ENCODE data around the gene COMT. TPM values are rescaled to one million over a fixed set of nuclear protein-coding genes. Genes with fewer than 3 reads are reported as not detected.

The COMT gene
- total RNA-seq, 6 experiments from 2014 or later: 215 to 306 (median 234) TPM

DNA sequence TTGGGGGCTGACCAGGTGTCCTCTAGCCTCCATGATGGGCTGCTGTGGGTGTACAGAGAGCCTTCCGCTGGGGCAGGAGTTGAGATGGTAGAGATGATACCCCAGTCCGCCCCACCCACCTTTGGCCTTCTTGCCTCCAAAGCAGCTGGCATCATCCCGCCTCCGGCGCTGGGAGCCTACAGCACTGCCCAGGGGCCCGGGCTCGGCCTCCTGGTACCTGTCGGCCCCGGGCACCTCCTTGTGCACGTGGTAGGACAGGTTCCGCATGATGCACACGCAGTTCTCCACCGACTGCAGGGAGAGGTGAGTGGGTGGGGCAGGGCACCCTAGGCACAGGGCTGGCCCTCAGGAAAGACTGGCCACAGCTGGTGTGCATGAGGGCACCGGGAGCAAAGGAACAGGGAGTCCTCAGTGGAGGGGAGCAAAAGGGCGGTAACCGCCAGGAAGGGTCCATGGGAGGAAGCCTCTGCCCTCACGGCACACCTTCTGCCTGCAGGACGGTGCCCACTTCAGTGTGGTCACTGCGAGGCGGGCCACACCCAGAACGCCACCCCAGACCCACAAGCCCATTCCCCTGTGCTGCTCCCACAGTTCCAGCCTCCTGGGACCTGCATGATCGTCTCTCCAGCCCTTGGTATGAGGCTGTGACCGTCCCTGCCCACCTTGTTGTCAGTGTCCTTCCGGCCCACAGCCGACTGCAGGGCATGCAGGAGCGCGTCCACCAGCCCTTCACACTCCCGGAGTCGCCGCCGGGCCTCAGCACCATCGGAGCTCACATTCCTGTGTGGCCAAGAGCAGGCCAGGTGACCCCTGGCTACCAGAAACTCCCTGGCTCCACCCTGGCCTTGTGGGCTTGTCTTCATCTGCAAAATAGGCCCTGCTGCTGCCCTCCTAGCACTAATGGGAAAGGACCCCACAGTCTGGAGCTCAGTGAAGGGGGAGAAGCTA, 36.0 kb downstream of the COMT start:
- peaks cover 2% of the 10 kb centered on the region; the same call in 1 of the 2 replicates for H3K27me3 Mint-ChIP-seq (ENCODE audit: insufficient read depth)
- TF ChIP-seq CTCF (IDR thresholded peaks at IDR 0.05): no peak
- H3K4me1 Mint-ChIP-seq (ENCODE audit: low read depth): no peaks in the 10 kb centered on the region
- no peak overlapping the region for H3K27ac Mint-ChIP-seq
- no peak overlapping the region for H3K4me3 Mint-ChIP-seq
- no peak for DNase-seq
- no peaks in the 10 kb centered on the region for H3K9me3 Mint-ChIP-seq
- no peaks in the 10 kb centered on the region for H3K36me3 Mint-ChIP-seq (ENCODE audit: low read depth)

GRCh38 chr22:19978748-19979147, 37.2 kb downstream of the COMT start:
- H3K9me3 Mint-ChIP-seq: no peaks in the 10 kb centered on the region
- DNase-seq: no peak
- no peak for TF ChIP-seq CTCF (IDR thresholded peaks at IDR 0.05)
- H3K4me3 Mint-ChIP-seq: no peak overlapping the region
- H3K36me3 Mint-ChIP-seq (ENCODE audit: low read depth): no peaks in the 10 kb centered on the region
- peaks cover 2% of the 10 kb centered on the region; the same call in 1 of the 2 replicates for H3K27me3 Mint-ChIP-seq (ENCODE audit: insufficient read depth)
- H3K4me1 Mint-ChIP-seq (ENCODE audit: low read depth): peaks cover 4% of the 10 kb centered on the region
- no peak overlapping the region for H3K27ac Mint-ChIP-seq

GRCh38 chr22:19979712-19980493, 38.3 kb downstream of the COMT start:
- peaks cover 2% of the 10 kb centered on the region; the same call in 1 of the 2 replicates for H3K27me3 Mint-ChIP-seq (ENCODE audit: insufficient read depth)
- no peaks in the 10 kb centered on the region for H3K36me3 Mint-ChIP-seq (ENCODE audit: low read depth)
- H3K4me1 Mint-ChIP-seq (ENCODE audit: low read depth): peaks cover 15% of the 10 kb centered on the region
- no peak overlapping the region for H3K27ac Mint-ChIP-seq
- no peak for TF ChIP-seq CTCF (IDR thresholded peaks at IDR 0.05)
- DNase-seq: no peak
- no peak overlapping the region for H3K4me3 Mint-ChIP-seq
- H3K9me3 Mint-ChIP-seq: no peaks in the 10 kb centered on the region

- no peaks in the 10 kb centered on the region for H3K9me3 Mint-ChIP-seq
- H3K4me3 Mint-ChIP-seq: no peak overlapping the region
- no peak for DNase-seq
- TF ChIP-seq CTCF (IDR thresholded peaks at IDR 0.05): no peak
- no peaks in the 10 kb centered on the region for H3K36me3 Mint-ChIP-seq (ENCODE audit: low read depth)
- peaks cover 16% of the 10 kb centered on the region for H3K4me1 Mint-ChIP-seq (ENCODE audit: low read depth)
- peaks cover 4% of the 10 kb centered on the region; the same call in 1 of the 2 replicates for H3K27me3 Mint-ChIP-seq (ENCODE audit: insufficient read depth)
- no peak overlapping the region for H3K27ac Mint-ChIP-seq
These were observed 39.2 kb downstream of the COMT start for GRCh38 chr22:19980766-19981165.

DNA sequence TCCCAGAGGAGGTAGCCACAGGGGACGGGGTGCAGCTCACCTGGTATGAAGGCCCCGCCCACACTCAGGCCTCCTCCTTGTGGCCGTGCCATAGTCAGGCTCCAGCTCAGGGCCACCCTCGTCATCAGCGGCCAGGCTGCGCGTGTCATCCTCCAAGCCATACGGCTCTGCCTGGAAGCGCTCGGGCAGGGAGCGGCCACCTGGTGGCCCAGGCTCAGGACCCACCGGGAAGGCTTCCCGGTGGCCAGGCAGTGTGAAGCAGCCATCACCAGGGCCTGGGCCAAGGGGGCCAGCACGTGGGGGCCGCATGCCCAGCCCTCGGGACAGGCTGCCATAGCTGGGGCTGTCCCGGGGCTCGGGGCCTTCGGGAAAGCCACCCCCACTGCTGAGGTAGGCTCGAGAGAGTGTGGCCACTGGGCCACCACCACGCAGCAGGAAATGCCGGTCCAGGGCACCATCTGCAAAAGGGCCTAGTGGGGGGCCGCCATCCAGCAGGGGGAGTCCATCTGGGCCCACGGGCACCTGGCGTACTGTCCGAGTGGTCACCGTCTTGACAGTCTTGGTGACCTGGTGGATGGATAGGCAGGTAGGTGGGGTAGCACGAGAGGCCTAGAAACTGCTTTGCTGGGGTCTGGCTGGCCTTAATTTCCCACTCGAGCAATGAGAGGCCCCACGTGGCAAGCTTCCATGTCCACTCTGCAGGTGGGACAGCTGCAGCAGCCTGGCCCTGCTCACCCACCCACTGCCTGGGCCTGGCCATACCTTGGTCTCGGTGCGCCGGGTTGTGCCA, 39.8 kb downstream of the COMT start:
- H3K9me3 Mint-ChIP-seq: no peaks in the 10 kb centered on the region
- peaks cover 4% of the 10 kb centered on the region; the same call in 1 of the 2 replicates for H3K27me3 Mint-ChIP-seq (ENCODE audit: insufficient read depth)
- peak; percentile 31 for TF ChIP-seq CTCF (IDR thresholded peaks at IDR 0.05)
- H3K36me3 Mint-ChIP-seq (ENCODE audit: low read depth): no peaks in the 10 kb centered on the region
- H3K4me3 Mint-ChIP-seq: no peak overlapping the region
- H3K27ac Mint-ChIP-seq: no peak overlapping the region
- no peak for DNase-seq
- H3K4me1 Mint-ChIP-seq (ENCODE audit: low read depth): peaks cover 16% of the 10 kb centered on the region
